ENCODE results near the gene TMEM213. TPM values are rescaled to one million over a fixed set of nuclear protein-coding genes. Genes with fewer than 3 reads are reported as not detected.

TMEM213 gene
- total and polyA plus RNA-seq, 10 of the 15 experiments (the other 5 are each of a cell fraction or from before 2014, with no cell fraction given), result not detected

DNA sequence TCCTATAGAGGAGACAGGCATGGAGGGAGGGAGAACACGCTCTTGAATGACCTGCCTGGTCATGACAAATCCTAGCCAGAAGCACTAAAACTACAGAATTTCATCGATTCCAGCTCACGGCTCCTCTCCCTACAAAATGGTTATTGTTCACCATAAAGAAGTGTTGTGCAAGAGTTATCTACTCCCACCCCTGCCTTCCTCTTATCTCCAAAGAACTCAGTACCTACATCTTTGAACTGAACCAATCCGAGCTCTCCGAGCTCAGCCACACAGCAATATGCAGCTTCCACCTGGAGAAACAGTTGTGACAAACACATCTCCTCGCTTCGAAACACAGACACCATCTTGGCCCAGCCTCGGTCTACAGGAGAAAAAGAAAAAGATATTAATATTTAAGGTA is 26.9 kb upstream of the TMEM213 start (continued):
- TF ChIP-seq RB1 (IDR thresholded peaks at IDR 0.05; ENCODE audit: borderline replicate concordance) (no peak), RFX5 (IDR thresholded peaks at IDR 0.05; ENCODE audit: low read depth, low read length) (no peak), GATAD2B (conservative IDR thresholded peaks at IDR 0.05; ENCODE audit: low read depth) (no peak), SMARCA5 (IDR thresholded peaks at IDR 0.05) (no peak)

DNA sequence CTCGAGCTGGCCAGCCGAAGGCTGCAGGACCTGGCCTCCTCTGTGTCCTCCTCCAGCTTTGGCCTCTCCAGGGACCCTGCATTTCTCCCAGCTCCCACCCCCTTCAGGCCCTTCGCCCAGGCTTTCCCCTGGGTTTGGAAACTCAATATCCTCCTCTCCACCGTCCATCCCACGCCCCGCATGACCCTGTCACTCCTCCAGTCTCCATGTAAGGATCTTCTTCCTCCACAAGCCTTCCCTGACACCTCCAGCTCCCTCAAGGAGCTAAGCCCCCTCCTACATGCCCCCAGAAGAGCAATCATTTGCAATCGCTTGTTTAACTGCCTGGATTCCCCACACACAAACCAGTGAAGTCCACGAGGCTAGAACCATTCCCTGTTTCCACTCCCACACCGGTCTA is 24.6 kb upstream of the TMEM213 start:
- Histone ChIP-seq H3K36me3 (ENCODE audit: control insufficient read depth in 2 of 2, insufficient read depth in 2 of 2, low read length in 1 of 2) (no peaks in the 10 kb centered on the region), H3K27me3 (replicated peaks in 1 of 2; ENCODE audit: control insufficient read depth in 2 of 2, insufficient read depth in 2 of 2, low read length in 1 of 2) (no peaks in the 10 kb centered on the region; a peak in 1 of 4 replicates), H4K20me1 (ENCODE audit: control insufficient read depth, insufficient read depth) (no peaks in the 10 kb centered on the region), H3K4me3 (no peak overlapping the region), H3K4me2 (ENCODE audit: control insufficient read depth, insufficient read depth) (no peak overlapping the region), H3K9me3 (replicated peaks; ENCODE audit: control insufficient read depth, insufficient read depth, low read length) (no peaks in the 10 kb centered on the region), H3K79me2 (ENCODE audit: control insufficient read depth, insufficient read depth, low read length) (no peaks in the 10 kb centered on the region), H3K4me1 (ENCODE audit: control insufficient read depth, insufficient read depth, low read length) (no peaks in the 10 kb centered on the region), H2AFZ (ENCODE audit: control insufficient read depth, low read depth, low read length) (no peak overlapping the region), H3K9ac (ENCODE audit: control insufficient read depth, insufficient read depth, low read length) (no peak overlapping the region), H3K27ac (ENCODE audit: control insufficient read depth, insufficient read depth) (no peak overlapping the region)
- ChIA-PET POLR2A (no interaction called here), RAD21 (ENCODE audit: unreplicated experiment) (no interaction called here), SMC1A (ENCODE audit: uncharacterized antibody, unreplicated experiment) (no interaction called here), CTCF (no interaction called here)
- no peak for ATAC-seq
- in situ Hi-C loops (cut with MboI), result no loop called here
- no peak for FAIRE-seq
- intact Hi-C loops (cut with micrococcal nuclease; ENCODE audit: unreplicated experiment), result no loop called here
- BruUV-seq (replicated peaks), result no TSS peak
- 19% methylated on average over 9 of the region's 9 CpGs for WGBS (ENCODE audit: insufficient coverage, insufficient replicate concordance, low lambda C conversion rate, missing lambda C conversion rate)
- no peak for DNase-seq (ENCODE audit: low read depth, low spot score)
- TF ChIP-seq GABPA (IDR thresholded peaks at IDR 0.05; ENCODE audit: low read depth) (no peak), BACH1 (IDR thresholded peaks at IDR 0.05; ENCODE audit: borderline replicate concordance) (no peak), FOXK2 (IDR thresholded peaks at IDR 0.05) (no peak), CHD4 (IDR thresholded peaks at IDR 0.05) (no peak), SUPT20H (IDR thresholded peaks at IDR 0.05; ENCODE audit: borderline replicate concordance, control insufficient read depth, low read depth, low read length) (no peak), CREB1 (IDR thresholded peaks at IDR 0.05; ENCODE audit: low read depth) (no peak), BCL11A (IDR thresholded peaks at IDR 0.05; ENCODE audit: low read depth, low read length) (no peak)
- TF ChIP-seq, protein P1, sequence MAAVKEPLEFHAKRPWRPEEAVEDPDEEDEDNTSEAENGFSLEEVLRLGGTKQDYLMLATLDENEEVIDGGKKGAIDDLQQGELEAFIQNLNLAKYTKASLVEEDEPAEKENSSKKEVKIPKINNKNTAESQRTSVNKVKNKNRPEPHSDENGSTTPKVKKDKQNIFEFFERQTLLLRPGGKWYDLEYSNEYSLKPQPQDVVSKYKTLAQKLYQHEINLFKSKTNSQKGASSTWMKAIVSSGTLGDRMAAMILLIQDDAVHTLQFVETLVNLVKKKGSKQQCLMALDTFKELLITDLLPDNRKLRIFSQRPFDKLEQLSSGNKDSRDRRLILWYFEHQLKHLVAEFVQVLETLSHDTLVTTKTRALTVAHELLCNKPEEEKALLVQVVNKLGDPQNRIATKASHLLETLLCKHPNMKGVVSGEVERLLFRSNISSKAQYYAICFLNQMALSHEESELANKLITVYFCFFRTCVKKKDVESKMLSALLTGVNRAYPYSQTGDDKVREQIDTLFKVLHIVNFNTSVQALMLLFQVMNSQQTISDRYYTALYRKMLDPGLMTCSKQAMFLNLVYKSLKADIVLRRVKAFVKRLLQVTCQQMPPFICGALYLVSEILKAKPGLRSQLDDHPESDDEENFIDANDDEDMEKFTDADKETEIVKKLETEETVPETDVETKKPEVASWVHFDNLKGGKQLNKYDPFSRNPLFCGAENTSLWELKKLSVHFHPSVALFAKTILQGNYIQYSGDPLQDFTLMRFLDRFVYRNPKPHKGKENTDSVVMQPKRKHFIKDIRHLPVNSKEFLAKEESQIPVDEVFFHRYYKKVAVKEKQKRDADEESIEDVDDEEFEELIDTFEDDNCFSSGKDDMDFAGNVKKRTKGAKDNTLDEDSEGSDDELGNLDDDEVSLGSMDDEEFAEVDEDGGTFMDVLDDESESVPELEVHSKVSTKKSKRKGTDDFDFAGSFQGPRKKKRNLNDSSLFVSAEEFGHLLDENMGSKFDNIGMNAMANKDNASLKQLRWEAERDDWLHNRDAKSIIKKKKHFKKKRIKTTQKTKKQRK (IDR thresholded peaks at IDR 0.05; ENCODE audit: low read depth, low read length), result no peak
- TF ChIP-seq, protein P2, sequence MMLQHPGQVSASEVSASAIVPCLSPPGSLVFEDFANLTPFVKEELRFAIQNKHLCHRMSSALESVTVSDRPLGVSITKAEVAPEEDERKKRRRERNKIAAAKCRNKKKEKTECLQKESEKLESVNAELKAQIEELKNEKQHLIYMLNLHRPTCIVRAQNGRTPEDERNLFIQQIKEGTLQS (IDR thresholded peaks at IDR 0.05; ENCODE audit: borderline replicate concordance, extremely low read depth, low read depth, low read length), result no peak
- TF ChIP-seq, protein P3, sequence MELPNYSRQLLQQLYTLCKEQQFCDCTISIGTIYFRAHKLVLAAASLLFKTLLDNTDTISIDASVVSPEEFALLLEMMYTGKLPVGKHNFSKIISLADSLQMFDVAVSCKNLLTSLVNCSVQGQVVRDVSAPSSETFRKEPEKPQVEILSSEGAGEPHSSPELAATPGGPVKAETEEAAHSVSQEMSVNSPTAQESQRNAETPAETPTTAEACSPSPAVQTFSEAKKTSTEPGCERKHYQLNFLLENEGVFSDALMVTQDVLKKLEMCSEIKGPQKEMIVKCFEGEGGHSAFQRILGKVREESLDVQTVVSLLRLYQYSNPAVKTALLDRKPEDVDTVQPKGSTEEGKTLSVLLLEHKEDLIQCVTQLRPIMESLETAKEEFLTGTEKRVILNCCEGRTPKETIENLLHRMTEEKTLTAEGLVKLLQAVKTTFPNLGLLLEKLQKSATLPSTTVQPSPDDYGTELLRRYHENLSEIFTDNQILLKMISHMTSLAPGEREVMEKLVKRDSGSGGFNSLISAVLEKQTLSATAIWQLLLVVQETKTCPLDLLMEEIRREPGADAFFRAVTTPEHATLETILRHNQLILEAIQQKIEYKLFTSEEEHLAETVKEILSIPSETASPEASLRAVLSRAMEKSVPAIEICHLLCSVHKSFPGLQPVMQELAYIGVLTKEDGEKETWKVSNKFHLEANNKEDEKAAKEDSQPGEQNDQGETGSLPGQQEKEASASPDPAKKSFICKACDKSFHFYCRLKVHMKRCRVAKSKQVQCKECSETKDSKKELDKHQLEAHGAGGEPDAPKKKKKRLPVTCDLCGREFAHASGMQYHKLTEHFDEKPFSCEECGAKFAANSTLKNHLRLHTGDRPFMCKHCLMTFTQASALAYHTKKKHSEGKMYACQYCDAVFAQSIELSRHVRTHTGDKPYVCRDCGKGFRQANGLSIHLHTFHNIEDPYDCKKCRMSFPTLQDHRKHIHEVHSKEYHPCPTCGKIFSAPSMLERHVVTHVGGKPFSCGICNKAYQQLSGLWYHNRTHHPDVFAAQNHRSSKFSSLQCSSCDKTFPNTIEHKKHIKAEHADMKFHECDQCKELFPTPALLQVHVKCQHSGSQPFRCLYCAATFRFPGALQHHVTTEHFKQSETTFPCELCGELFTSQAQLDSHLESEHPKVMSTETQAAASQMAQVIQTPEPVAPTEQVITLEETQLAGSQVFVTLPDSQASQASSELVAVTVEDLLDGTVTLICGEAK (IDR thresholded peaks at IDR 0.05; ENCODE audit: borderline replicate concordance), result no peak
- TF ChIP-seq, protein P4, sequence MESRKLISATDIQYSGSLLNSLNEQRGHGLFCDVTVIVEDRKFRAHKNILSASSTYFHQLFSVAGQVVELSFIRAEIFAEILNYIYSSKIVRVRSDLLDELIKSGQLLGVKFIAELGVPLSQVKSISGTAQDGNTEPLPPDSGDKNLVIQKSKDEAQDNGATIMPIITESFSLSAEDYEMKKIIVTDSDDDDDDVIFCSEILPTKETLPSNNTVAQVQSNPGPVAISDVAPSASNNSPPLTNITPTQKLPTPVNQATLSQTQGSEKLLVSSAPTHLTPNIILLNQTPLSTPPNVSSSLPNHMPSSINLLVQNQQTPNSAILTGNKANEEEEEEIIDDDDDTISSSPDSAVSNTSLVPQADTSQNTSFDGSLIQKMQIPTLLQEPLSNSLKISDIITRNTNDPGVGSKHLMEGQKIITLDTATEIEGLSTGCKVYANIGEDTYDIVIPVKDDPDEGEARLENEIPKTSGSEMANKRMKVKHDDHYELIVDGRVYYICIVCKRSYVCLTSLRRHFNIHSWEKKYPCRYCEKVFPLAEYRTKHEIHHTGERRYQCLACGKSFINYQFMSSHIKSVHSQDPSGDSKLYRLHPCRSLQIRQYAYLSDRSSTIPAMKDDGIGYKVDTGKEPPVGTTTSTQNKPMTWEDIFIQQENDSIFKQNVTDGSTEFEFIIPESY (IDR thresholded peaks at IDR 0.05), result no peak
